PFSK-1 (cell line): ENCODE data around the gene TRAPPC12.

Experiments
- FOXP2 ChIP-seq: optimal IDR thresholded peaks from 2 replicates; pipeline ENCODE3; 2011; ENCODE audit warnings: borderline replicate concordance, control low read depth, inconsistent platforms; ENCODE audit not compliant: insufficient read depth; ENCODE audit errors: extremely low read length, extremely low read depth
- POLR2AphosphoS5 ChIP-seq: IDR thresholded peaks from 2 replicates; pipeline ENCODE4 v1.6.1; 2012; ENCODE audit warnings: low read depth, mild to moderate bottlenecking, control low read depth, low read length, moderate library complexity
- SIN3A ChIP-seq: IDR thresholded peaks from 2 replicates; pipeline ENCODE4 v1.6.1; 2012; ENCODE audit warnings: mild to moderate bottlenecking, low read length, moderate library complexity, borderline replicate concordance; ENCODE audit not compliant: insufficient read depth
- TAF1 ChIP-seq: IDR thresholded peaks from 2 replicates; pipeline ENCODE4 v1.6.1; 2012; ENCODE audit warnings: low read length, control low read depth, borderline replicate concordance; ENCODE audit not compliant: insufficient read depth
- TF ChIP-seq, protein P1 (sequence below), 2 experiments: IDR thresholded peaks; 2 replicates each; pipeline versions ENCODE4 v1.6.1 to v1.8.0; 2011 to 2012; ENCODE audit warnings: low read depth in 2 of 2, low read length in 2 of 2, control low read depth in 1 of 2, inconsistent platforms in 1 of 2, mild to moderate bottlenecking in 1 of 2, moderate library complexity in 1 of 2; ENCODE audit not compliant: insufficient read depth in 1 of 2

The TRAPPC12 gene

DNA sequence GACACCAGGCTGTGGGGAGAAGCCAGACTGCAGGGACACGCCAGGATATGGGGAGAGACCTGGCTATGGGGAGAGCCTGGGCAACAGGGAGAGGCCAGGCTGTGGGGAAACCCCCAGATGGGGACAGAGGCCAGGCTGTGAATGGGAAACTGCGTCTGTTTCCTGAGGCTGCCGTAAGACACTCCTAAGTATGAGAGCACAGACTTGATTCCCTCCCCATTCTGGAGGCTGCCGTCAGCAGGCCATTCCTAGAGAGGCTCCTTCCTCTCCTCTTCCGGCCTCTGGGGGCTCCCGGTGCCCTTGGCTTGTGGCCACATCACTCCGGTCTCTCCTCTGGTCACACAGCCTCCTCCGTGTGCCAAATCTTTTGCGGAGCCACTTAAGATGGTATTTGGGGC, 107.5 kb downstream of the TRAPPC12 start:
- no peak for TF ChIP-seq TAF1
- TF ChIP-seq, protein P1, sequence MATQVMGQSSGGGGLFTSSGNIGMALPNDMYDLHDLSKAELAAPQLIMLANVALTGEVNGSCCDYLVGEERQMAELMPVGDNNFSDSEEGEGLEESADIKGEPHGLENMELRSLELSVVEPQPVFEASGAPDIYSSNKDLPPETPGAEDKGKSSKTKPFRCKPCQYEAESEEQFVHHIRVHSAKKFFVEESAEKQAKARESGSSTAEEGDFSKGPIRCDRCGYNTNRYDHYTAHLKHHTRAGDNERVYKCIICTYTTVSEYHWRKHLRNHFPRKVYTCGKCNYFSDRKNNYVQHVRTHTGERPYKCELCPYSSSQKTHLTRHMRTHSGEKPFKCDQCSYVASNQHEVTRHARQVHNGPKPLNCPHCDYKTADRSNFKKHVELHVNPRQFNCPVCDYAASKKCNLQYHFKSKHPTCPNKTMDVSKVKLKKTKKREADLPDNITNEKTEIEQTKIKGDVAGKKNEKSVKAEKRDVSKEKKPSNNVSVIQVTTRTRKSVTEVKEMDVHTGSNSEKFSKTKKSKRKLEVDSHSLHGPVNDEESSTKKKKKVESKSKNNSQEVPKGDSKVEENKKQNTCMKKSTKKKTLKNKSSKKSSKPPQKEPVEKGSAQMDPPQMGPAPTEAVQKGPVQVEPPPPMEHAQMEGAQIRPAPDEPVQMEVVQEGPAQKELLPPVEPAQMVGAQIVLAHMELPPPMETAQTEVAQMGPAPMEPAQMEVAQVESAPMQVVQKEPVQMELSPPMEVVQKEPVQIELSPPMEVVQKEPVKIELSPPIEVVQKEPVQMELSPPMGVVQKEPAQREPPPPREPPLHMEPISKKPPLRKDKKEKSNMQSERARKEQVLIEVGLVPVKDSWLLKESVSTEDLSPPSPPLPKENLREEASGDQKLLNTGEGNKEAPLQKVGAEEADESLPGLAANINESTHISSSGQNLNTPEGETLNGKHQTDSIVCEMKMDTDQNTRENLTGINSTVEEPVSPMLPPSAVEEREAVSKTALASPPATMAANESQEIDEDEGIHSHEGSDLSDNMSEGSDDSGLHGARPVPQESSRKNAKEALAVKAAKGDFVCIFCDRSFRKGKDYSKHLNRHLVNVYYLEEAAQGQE (IDR thresholded peaks at IDR 0.05; ENCODE audit: insufficient read depth in 1 of 2, low read depth in 2 of 2, low read length in 2 of 2) = no peak
- TF ChIP-seq FOXP2 = no peak
- no peak for TF ChIP-seq POLR2AphosphoS5
- no peak for TF ChIP-seq SIN3A

DNA sequence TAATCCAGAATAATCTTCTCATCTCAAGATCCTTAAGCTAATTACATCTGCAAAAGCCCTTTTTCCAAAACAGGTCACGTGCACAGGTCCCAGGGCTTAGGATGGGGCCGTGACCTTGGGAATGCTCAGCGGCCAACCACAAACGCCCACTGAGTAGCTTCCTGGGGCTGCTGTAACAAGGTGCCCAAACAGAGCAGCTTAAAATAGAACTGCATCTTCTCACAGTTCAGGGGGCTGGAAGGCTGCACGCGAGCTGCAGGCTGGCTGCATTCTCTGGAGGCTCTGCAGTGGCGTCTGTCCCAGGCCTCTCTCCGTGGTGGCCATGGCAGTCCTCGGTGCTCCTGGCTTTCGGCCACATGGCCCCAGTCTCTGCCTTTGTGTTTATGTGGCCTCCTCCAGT, 107.9 kb downstream of the TRAPPC12 start:
- TF ChIP-seq FOXP2 (no peak), TAF1 (no peak), POLR2AphosphoS5 (no peak), SIN3A (no peak)
- TF ChIP-seq, protein P1 (IDR thresholded peaks at IDR 0.05; ENCODE audit: insufficient read depth in 1 of 2, low read depth in 2 of 2, low read length in 2 of 2) = no peak

DNA sequence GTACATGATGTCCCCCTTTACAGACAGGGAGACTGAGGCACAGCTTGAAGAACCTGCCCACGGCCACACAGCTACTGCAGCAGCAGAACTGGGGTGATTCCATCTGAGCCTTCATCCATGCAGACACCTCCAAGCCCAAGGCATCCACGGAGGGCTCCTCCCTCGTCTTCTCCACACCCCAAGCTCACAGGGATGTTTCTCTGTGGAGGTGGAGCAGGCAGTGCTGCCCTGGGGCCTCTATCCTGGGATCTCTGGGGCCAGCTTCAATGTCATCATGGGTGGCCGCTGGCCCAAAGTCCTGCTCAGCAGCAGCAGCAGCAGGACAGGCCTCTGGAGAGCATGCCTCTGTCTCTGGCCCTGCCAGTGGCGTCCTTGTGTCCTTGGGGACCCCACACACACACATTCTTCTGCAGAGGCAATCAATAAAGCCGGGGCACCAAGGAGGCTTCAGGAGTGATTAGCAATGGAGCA, 108.6 kb downstream of the TRAPPC12 start:
- no peak for TF ChIP-seq POLR2AphosphoS5
- TF ChIP-seq, protein P1 (IDR thresholded peaks at IDR 0.05; ENCODE audit: insufficient read depth in 1 of 2, low read depth in 2 of 2, low read length in 2 of 2) = no peak
- no peak for TF ChIP-seq FOXP2

DNA sequence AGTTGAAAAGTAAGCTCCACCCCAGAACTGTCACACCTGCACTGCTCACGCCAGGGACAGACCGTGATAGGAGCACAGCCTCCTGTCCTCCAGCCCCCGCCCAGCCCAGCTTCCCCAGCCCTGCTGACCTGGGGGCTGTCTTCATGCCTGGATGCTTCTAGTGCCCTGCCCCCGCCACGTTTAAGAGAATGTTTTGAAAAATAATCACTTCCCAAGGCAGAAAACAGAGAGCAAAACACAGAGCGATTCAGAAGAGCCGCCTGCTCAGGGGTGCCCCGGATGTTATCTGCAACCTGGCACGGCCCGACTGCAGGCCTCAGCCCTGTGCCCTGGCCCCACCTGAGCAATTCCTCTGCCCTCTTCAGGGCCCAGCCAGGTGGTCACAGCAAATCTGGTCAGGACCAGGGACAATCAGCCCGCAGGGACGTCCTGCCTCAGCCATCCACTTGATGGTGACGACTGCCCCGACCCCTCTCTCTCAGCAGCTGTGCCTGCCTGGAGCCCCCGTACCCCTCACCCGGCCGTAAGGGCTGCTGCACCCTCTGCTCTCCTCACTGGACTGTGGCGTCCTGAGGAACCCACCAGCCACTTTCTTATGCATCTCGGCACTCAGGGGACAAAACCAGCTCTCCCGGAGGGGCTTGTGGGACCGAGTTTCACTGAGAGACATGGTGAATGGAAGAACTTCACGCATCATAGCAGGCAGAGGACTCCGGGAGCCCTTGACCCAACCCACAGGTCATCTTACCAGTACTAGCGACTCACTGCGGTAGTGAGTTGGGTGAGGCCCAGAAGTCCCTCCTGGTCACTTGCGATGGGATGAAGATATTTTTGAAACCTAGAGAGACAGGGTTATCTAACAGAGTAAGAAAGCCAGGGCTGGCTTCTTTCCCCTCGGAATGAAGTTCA, 109.6 kb downstream of the TRAPPC12 start:
- TF ChIP-seq TAF1 (no peak), FOXP2 (no peak), SIN3A (no peak), POLR2AphosphoS5 (no peak)
- TF ChIP-seq, protein P1 (IDR thresholded peaks at IDR 0.05; ENCODE audit: insufficient read depth in 1 of 2, low read depth in 2 of 2, low read length in 2 of 2) = no peak
